Endothelial cell of umbilical vein (primary cell): ENCODE results near the gene FCN2. TPM values are rescaled to one million over a fixed set of nuclear protein-coding genes. Genes with fewer than 3 reads are reported as not detected.

Source experiments
- BruUV-seq: library from RNA; stranded (reverse); fragments of 400-500 nt; replicated peaks from 2 replicates; lab custom pipeline; 2021; lab: Mats Ljungman, UMichigan
- CTCF ChIA-PET: fragments of 300-600, 350-600 bp; sonication (Branson Sonifier 250); formaldehyde crosslinking; loops from one replicate; lab custom pipeline; 2021; ENCODE audit warnings: antibody characterized with exemption, inconsistent platforms; lab: Charles Lee
- POLR2A ChIA-PET: fragments of 300-600, 350-600 bp; sonication (Branson Sonifier 250); formaldehyde crosslinking; loops from one replicate; lab custom pipeline; 2021; ENCODE audit warnings: antibody characterized with exemption, inconsistent platforms; lab: Charles Lee
- DNase-seq: peaks from one replicate; pipeline ENCODE4 v3.0.0-alpha.2; 2011; ENCODE audit warnings: low read depth, low spot score
- FAIRE-seq: peaks from 2 replicates; lab custom pipeline; 2011; peaks lifted over from hg19 to GRCh38; lab: Jason Lieb, UNC
- H2AFZ ChIP-seq: 2 replicates; pipeline ENCODE4 v1.6.0; 2012; ENCODE audit warnings: low read depth, low read length, control low read depth, inconsistent platforms
- H3K27ac ChIP-seq: 2 replicates; pipeline ENCODE4 v1.5.1; 2011; ENCODE audit warnings: low read depth, mild to moderate bottlenecking, control low read depth, low read length, moderate library complexity; ENCODE audit not compliant: insufficient read depth
- H3K27me3 ChIP-seq, 2 experiments: 2 replicates each; pipeline versions ENCODE4 v1.6.0 to v1.6.1; 2011; ENCODE audit warnings: low read length in 2 of 2, mixed read lengths in 1 of 2; ENCODE audit not compliant: control insufficient read depth in 2 of 2, insufficient read depth in 2 of 2
- H3K36me3 ChIP-seq, 2 experiments: 2 replicates in 1 of 2; 3 replicates in 1 of 2; pipeline ENCODE4 v1.5.1; 2011; ENCODE audit warnings: low read length in 2 of 2, mild to moderate bottlenecking in 1 of 2, moderate library complexity in 1 of 2; ENCODE audit not compliant: control insufficient read depth in 2 of 2, insufficient read depth in 2 of 2; ENCODE audit errors: extremely low read depth in 1 of 2
- H3K4me1 ChIP-seq: 3 replicates; pipeline ENCODE4 v1.5.1; 2011; ENCODE audit warnings: mild to moderate bottlenecking, low read length; ENCODE audit not compliant: control insufficient read depth, insufficient read depth; ENCODE audit errors: extremely low read depth
- H3K4me2 ChIP-seq: 2 replicates; pipeline ENCODE4 v1.6.1; 2011; ENCODE audit warnings: low read length, control low read depth, mixed read lengths; ENCODE audit not compliant: insufficient read depth
- H3K4me3 ChIP-seq, 3 experiments: fragments of 200-600 bp in 1 of 3; sonication (generic), shearing (Covaris generic) in 1 of 3; replicated peaks in 1 of 3; 2 replicates each; pipeline ENCODE4 v1.5.1; 2011 to 2016; ENCODE audit warnings: control low read depth in 3 of 3, low read length in 3 of 3, mild to moderate bottlenecking in 2 of 3, inconsistent platforms in 1 of 3, low read depth in 1 of 3, moderate library complexity in 1 of 3; ENCODE audit not compliant: insufficient read depth in 1 of 3
- H3K79me2 ChIP-seq: 2 replicates; pipeline ENCODE4 v1.6.0; 2012; ENCODE audit warnings: low read length, inconsistent platforms; ENCODE audit not compliant: control insufficient read depth, insufficient read depth
- H3K9ac ChIP-seq: replicated peaks from 2 replicates; pipeline ENCODE3; 2011; ENCODE audit warnings: low read length, control low read depth; ENCODE audit not compliant: insufficient read depth; ENCODE audit errors: extremely low read depth
- H3K9me1 ChIP-seq: replicated peaks from 3 replicates; pipeline ENCODE4 v1.6.0; 2011; ENCODE audit warnings: mild to moderate bottlenecking, low read length; ENCODE audit not compliant: control insufficient read depth, insufficient read depth; ENCODE audit errors: extremely low read depth
- H3K9me3 ChIP-seq: replicated peaks from 2 replicates; pipeline ENCODE4 v1.5.1; 2012; ENCODE audit warnings: low read length, inconsistent platforms; ENCODE audit not compliant: control insufficient read depth, insufficient read depth
- H4K20me1 ChIP-seq: replicated peaks from 2 replicates; pipeline ENCODE3; 2011; ENCODE audit warnings: mild to moderate bottlenecking, low read length; ENCODE audit not compliant: control insufficient read depth, insufficient read depth; ENCODE audit errors: extremely low read depth
- CTCF ChIP-seq, 2 donors: IDR thresholded peaks; 1 replicate in 1 of 2; 2 replicates in 1 of 2; pipeline ENCODE4 v1.5.1; 2011; ENCODE audit warnings: low read length in 2 of 2, mild to moderate bottlenecking in 2 of 2, moderate library complexity in 2 of 2, control low read depth in 1 of 2, inconsistent platforms in 1 of 2, low read depth in 1 of 2; ENCODE audit not compliant: insufficient read depth in 1 of 2; ENCODE audit errors: extremely low read depth in 1 of 2
- EZH2 ChIP-seq: IDR thresholded peaks from 2 replicates; pipeline ENCODE4 v1.6.1; 2012; ENCODE audit warnings: borderline replicate concordance, low read depth, mild to moderate bottlenecking, moderate library complexity, low read length, inconsistent platforms; ENCODE audit not compliant: severe bottlenecking
- FOS ChIP-seq: IDR thresholded peaks from 2 replicates; pipeline ENCODE4 v1.6.1; 2011; ENCODE audit warnings: mild to moderate bottlenecking, low read length, moderate library complexity, borderline replicate concordance; ENCODE audit not compliant: insufficient read depth
- GATA2 ChIP-seq: IDR thresholded peaks from 2 replicates; pipeline ENCODE4 v1.7.0; 2011; ENCODE audit warnings: low read depth, mild to moderate bottlenecking, moderate library complexity, mixed read lengths, low read length; ENCODE audit not compliant: insufficient read length, insufficient read depth
- JUN ChIP-seq: IDR thresholded peaks from 2 replicates; pipeline ENCODE4 v1.6.1; 2011; ENCODE audit warnings: borderline replicate concordance, low read depth; ENCODE audit not compliant: insufficient read length, insufficient read depth
- MAX ChIP-seq: IDR thresholded peaks from 2 replicates; pipeline ENCODE4 v1.6.1; 2011; ENCODE audit not compliant: insufficient read depth, insufficient read length
- MYC ChIP-seq: IDR thresholded peaks from one replicate; pipeline ENCODE4 v1.6.1; 2011; ENCODE audit warnings: mild to moderate bottlenecking, low read depth, low read length
- POLR2A ChIP-seq: IDR thresholded peaks from 2 replicates; pipeline ENCODE4 v1.6.1; 2012; ENCODE audit warnings: low read depth, mild to moderate bottlenecking, control low read depth, low read length
- POLR2AphosphoS5 ChIP-seq: IDR thresholded peaks from 2 replicates; pipeline ENCODE4 v1.6.1; 2012; ENCODE audit warnings: low read depth, mild to moderate bottlenecking, control low read depth, low read length, moderate library complexity; ENCODE audit not compliant: insufficient read depth
- dilution Hi-C: fragments of 300-500 bp; cut with MboI; formaldehyde crosslinking; loops from one replicate; pipeline ENCODE4 v1.15.0; 2019; ENCODE audit warnings: low sequenced_read_pairs; ENCODE audit not compliant: extremely low pct_ligation_motif_present
- intact Hi-C: fragments of 100-400 bp; cut with micrococcal nuclease; formaldehyde crosslinking; loops from one replicate; pipeline ENCODE4 v1.10.0; 2022
- polyA plus RNA-seq, 4 experiments: library from polyadenylated mRNA; depleted of rRNA in 3 of 4; stranded (reverse) in 3 of 4; unstranded in 1 of 4; fragments of >200 nt; gene quantifications; 2 replicates each; pipeline versions ENCODE4 v1.2.1 to v1.2.3, GENCODE V29; 2011 to 2012; ENCODE audit warnings: missing spikeins in 1 of 4
- total RNA-seq: library from RNA; stranded (reverse); gene quantifications from 2 replicates; pipeline ENCODE4 v1.2.3, GENCODE V29; 2021

FCN2 gene
- total and polyA plus RNA-seq, 2 donors (not counting 3 experiments of a cell fraction or from before 2014, with no cell fraction given), result not detected

- intact Hi-C loops (no loop called here), dilution Hi-C loops (no loop called here)
- ChIA-PET POLR2A (no interaction called here), CTCF (no interaction called here)
- H3K79me2 ChIP-seq, result no peaks in the 10 kb centered on the region
- H3K4me2 ChIP-seq, result no peak overlapping the region
- H3K4me3 ChIP-seq, result no peak overlapping the region
- DNase-seq (no peak), FAIRE-seq (no peak)
- H3K9me3 ChIP-seq, result no peaks in the 10 kb centered on the region
- no peak for TF ChIP-seq POLR2A
- no peak for TF ChIP-seq MYC
- TF ChIP-seq GATA2, result no peak
- H2AFZ ChIP-seq, result no peak overlapping the region
- no peaks in the 10 kb centered on the region for H3K27me3 ChIP-seq
- H3K36me3 ChIP-seq, result peaks cover 4 to 18% of the 10 kb centered on the region in 2 experiments
- H3K9ac ChIP-seq, result no peak overlapping the region
- no peaks in the 10 kb centered on the region for H4K20me1 ChIP-seq
- no peaks in the 10 kb centered on the region for H3K4me1 ChIP-seq
- no peaks in the 10 kb centered on the region for H3K9me1 ChIP-seq
- BruUV-seq, result no TSS peak
- no peak overlapping the region for H3K27ac ChIP-seq
These were observed 41.8 kb upstream of the FCN2 start for GRCh38 chr9:134838651-134839454.

- H3K4me1 ChIP-seq, result no peaks in the 10 kb centered on the region
- H3K9me3 ChIP-seq, result no peaks in the 10 kb centered on the region
- intact Hi-C loops (no loop called here), dilution Hi-C loops (no loop called here)
- H3K27me3 ChIP-seq, result no peaks in the 10 kb centered on the region
- H3K79me2 ChIP-seq, result no peaks in the 10 kb centered on the region
- no peak for DNase-seq
- H3K9me1 ChIP-seq, result no peaks in the 10 kb centered on the region
- no peak for TF ChIP-seq POLR2AphosphoS5
- TF ChIP-seq JUN, result no peak
- TF ChIP-seq FOS, result no peak
- TF ChIP-seq GATA2, result no peak
- no peak for TF ChIP-seq EZH2
- TF ChIP-seq MAX, result no peak
- no peak for TF ChIP-seq MYC
- TF ChIP-seq POLR2A, result no peak
- TF ChIP-seq CTCF (IDR thresholded peaks at IDR 0.05; ENCODE audit: extremely low read depth in 1 of 2, insufficient read depth in 1 of 2, low read depth in 1 of 2, low read length in 2 of 2), result no peak
- H3K4me3 ChIP-seq, result no peak overlapping the region
- no peak for FAIRE-seq
- ChIA-PET POLR2A (no interaction called here), CTCF (no interaction called here)
- H2AFZ ChIP-seq, result no peak overlapping the region
- no peaks in the 10 kb centered on the region for H4K20me1 ChIP-seq
- no peak overlapping the region for H3K9ac ChIP-seq
- peaks cover 4 to 20% of the 10 kb centered on the region in 2 experiments for H3K36me3 ChIP-seq
- H3K27ac ChIP-seq, result no peak overlapping the region
- no TSS peak for BruUV-seq
- no peak overlapping the region for H3K4me2 ChIP-seq
These were observed 41.0 kb upstream of the FCN2 start for GRCh38 chr9:134839455-134840125.
